Mammary epithelial cell (primary cell): ENCODE data around the gene CEP135.

Experiments used
- CTCF ChIP-seq, 2 donors: IDR thresholded peaks in 1 of 2; conservative IDR thresholded peaks in 1 of 2; 2 replicates each; pipeline ENCODE4 v1.5.1; 2011 to 2012; ENCODE audit warnings: inconsistent platforms in 2 of 2, low read length in 2 of 2, mild to moderate bottlenecking in 2 of 2, control low read depth in 1 of 2, low read depth in 1 of 2; ENCODE audit not compliant: insufficient read depth in 1 of 2; ENCODE audit errors: extremely low read depth in 1 of 2
- EZH2 ChIP-seq: IDR thresholded peaks from 2 replicates; pipeline ENCODE4 v1.6.1; 2012; ENCODE audit warnings: low read length, inconsistent platforms, borderline replicate concordance

DNA sequence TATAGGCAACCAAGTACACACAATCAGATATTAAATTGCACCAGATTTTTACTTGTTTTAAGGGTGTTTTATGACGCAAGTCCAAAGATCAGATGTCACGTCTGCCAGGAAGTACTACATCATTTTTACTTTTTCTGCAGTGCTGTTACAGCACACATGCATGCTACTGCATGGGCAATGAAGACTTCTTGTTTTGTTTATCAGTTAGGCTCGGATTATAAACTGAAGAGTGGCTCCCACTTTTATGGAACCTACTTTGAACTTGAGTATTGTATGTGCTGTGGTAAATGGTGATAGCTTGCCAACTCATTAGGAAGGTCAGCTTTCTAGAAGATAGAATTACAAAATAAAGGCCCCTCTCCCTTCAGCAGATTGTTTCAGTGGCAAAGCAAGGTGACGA, 131.6 kb downstream of the CEP135 start:
- TF ChIP-seq EZH2 (no peak), CTCF (conservative IDR thresholded peaks at IDR 0.05 in 1 of 2, IDR thresholded peaks at IDR 0.05 in 1 of 2; ENCODE audit: extremely low read depth in 1 of 2, insufficient read depth in 1 of 2, low read depth in 1 of 2, low read length in 2 of 2) (no peak)
